Body of pancreas (tissue), 4 donors: ENCODE data around the gene DSP.

Source experiments
- POLR2A ChIP-seq, 3 donors: fragments of 450-650 bp; IDR thresholded peaks; one replicate each; pipeline ENCODE4 v1.6.1; 2016; ENCODE audit warnings: antibody characterized with exemption in 3 of 3, mild to moderate bottlenecking in 2 of 3
- TF ChIP-seq, protein P1 (sequence below), 7 experiments: fragments of 450-650 bp in 4 of 7; fragments of 200-600 bp in 3 of 7; sonication (generic) in 3 of 7; IDR thresholded peaks; one replicate each; pipeline ENCODE4 v1.5.1; 2016 to 2019; ENCODE audit warnings: antibody characterized with exemption in 7 of 7

GRCh38 chr6:7615611-7616383 lies 74.3 kb downstream of the DSP start:
- TF ChIP-seq, protein P1, sequence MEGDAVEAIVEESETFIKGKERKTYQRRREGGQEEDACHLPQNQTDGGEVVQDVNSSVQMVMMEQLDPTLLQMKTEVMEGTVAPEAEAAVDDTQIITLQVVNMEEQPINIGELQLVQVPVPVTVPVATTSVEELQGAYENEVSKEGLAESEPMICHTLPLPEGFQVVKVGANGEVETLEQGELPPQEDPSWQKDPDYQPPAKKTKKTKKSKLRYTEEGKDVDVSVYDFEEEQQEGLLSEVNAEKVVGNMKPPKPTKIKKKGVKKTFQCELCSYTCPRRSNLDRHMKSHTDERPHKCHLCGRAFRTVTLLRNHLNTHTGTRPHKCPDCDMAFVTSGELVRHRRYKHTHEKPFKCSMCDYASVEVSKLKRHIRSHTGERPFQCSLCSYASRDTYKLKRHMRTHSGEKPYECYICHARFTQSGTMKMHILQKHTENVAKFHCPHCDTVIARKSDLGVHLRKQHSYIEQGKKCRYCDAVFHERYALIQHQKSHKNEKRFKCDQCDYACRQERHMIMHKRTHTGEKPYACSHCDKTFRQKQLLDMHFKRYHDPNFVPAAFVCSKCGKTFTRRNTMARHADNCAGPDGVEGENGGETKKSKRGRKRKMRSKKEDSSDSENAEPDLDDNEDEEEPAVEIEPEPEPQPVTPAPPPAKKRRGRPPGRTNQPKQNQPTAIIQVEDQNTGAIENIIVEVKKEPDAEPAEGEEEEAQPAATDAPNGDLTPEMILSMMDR (IDR thresholded peaks at IDR 0.05), result peak; percentile 39 to 92 (median 83)
- no peak for TF ChIP-seq POLR2A (IDR thresholded peaks at IDR 0.05)
